Vagina (tissue), 2 donors: ENCODE data around the gene FBXO44. TPM values are rescaled to one million over a fixed set of nuclear protein-coding genes. Genes with fewer than 3 reads are reported as not detected.

Experiments
- DNase-seq, 2 donors: peaks; one replicate each; pipeline ENCODE4 v3.0.0-alpha.2; 2017; ENCODE audit errors: extremely low spot score in 2 of 2
- H3K27ac ChIP-seq: fragments of 200-600 bp; sonication (generic); one replicate; pipeline ENCODE4 v1.5.1; 2019
- H3K27me3 ChIP-seq: fragments of 200-600 bp; sonication (generic); one replicate; pipeline ENCODE4 v1.5.1; 2019
- H3K36me3 ChIP-seq, 2 donors: fragments of 200-600 bp; sonication (generic); one replicate each; pipeline ENCODE4 v1.5.1; 2017 to 2019
- H3K4me1 ChIP-seq: fragments of 200-600 bp; sonication (generic); one replicate; pipeline ENCODE4 v1.5.1; 2019
- H3K4me3 ChIP-seq, 2 donors: fragments of 200-600 bp; sonication (generic); 1 replicate in 1 of 2; 2 replicates in 1 of 2; pipeline ENCODE4 v1.5.1; 2016 to 2019
- H3K9me3 ChIP-seq: fragments of 200-600 bp; sonication (generic); one replicate; pipeline ENCODE4 v1.5.1; 2019
- CTCF ChIP-seq, 3 experiments: fragments of 450-650 bp in 2 of 3; fragments of 200-600 bp in 1 of 3; sonication (generic) in 1 of 3; IDR thresholded peaks; one replicate each; pipeline ENCODE4 v1.5.1; 2017 to 2019; ENCODE audit warnings: antibody characterized with exemption in 3 of 3, mild to moderate bottlenecking in 2 of 3, moderate library complexity in 2 of 3
- POLR2A ChIP-seq, 2 donors: fragments of 450-650 bp; IDR thresholded peaks; one replicate each; pipeline ENCODE4 v1.6.1; 2017; ENCODE audit warnings: antibody characterized with exemption in 2 of 2, mild to moderate bottlenecking in 2 of 2, moderate library complexity in 2 of 2
- POLR2AphosphoS5 ChIP-seq, 2 donors: sonication (generic); formaldehyde crosslinking; IDR thresholded peaks; one replicate each; pipeline ENCODE4 v1.9.0; 2017; ENCODE audit warnings: antibody characterized with exemption in 2 of 2, mild to moderate bottlenecking in 2 of 2, low read depth in 1 of 2; ENCODE audit not compliant: insufficient read depth in 1 of 2
- intact Hi-C: fragments of 100-400 bp; cut with DNase I; formaldehyde crosslinking; loops from one replicate; pipeline ENCODE4 v1.15.1; 2023
- total RNA-seq: library from RNA; depleted of rRNA; stranded (reverse); fragments of >200 nt; gene quantifications from one replicate; pipeline ENCODE4 v1.2.3, GENCODE V29; 2016

Gene FBXO44
- total RNA-seq, 1 donor from 2014 or later = 38.3 TPM

DNA sequence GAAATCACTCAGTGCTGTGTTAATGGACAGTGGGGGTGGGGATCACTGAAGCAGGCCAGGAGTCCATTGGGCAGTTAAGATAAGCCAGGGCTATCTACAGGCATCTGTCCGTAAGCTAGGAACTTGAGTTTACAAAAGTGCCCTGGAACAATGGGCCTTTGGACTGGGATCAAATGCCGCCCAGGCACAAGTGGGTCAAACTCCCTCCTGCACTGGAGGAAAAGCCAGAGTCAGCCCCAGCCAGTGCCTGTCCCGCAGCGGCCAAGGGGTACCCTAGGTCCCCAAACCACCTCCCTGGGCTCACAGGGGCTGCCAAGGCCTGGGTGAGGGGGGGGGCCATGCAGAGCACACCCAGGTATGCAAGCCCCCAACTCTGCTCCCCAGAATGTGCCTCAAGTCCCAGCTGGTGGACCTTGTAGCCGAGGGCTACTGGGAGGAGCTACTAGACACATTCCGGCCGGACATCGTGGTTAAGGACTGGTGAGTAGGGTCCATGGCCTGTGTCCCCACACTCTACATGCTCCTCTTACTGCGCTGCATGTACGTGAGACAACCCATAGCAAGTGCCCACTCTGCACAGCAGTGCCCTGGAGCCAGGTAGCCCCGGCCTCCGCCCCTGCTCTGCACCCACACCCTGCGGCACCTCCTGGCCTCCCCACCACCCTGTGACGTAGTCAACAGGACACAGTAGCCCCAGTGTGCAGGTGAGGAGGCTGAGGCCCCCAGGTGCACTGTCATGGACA, 17.0 kb downstream of the FBXO44 start:
- Histone ChIP-seq H3K9me3 (no peaks in the 10 kb centered on the region), H3K27ac (no peak overlapping the region), H3K36me3 (peaks cover 0 to 26% of the 10 kb centered on the region in 2 donors), H3K4me3 (no peak overlapping the region), H3K4me1 (no peaks in the 10 kb centered on the region), H3K27me3 (no peaks in the 10 kb centered on the region)
- TF ChIP-seq POLR2AphosphoS5 (IDR thresholded peaks at IDR 0.05; ENCODE audit: insufficient read depth in 1 of 2, low read depth in 1 of 2) (no peak), CTCF (IDR thresholded peaks at IDR 0.05) (no peak), POLR2A (IDR thresholded peaks at IDR 0.05) (no peak)
- intact Hi-C loops = no loop called here
- DNase-seq = no peak

DNA sequence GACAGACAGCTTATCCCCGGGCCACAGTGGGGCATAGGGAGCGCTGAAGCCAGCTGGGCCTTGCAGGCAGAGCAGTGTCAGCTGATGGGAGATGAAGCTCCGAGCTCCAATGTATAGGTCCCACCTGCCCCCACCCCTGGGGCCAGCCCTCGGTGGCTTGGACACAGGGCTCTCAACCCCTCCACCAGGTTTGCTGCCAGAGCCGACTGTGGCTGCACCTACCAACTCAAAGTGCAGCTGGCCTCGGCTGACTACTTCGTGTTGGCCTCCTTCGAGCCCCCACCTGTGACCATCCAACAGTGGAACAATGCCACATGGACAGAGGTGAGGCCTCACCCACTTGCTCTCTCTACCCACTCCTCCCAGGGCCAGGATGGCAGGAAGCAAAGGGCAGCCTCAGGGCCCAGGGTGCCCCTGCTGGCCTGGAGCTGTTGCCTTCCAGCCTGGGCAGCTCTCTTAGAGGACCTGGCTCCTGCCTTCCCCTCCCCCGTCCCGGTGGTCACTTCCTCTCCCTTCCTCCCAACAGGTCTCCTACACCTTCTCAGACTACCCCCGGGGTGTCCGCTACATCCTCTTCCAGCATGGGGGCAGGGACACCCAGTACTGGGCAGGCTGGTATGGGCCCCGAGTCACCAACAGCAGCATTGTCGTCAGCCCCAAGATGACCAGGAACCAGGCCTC, 18.6 kb downstream of the FBXO44 start:
- Histone ChIP-seq H3K4me1 (no peaks in the 10 kb centered on the region), H3K36me3 (peaks cover 0 to 26% of the 10 kb centered on the region in 2 donors), H3K27ac (no peak overlapping the region), H3K27me3 (no peaks in the 10 kb centered on the region), H3K9me3 (no peaks in the 10 kb centered on the region), H3K4me3 (no peak overlapping the region)
- TF ChIP-seq CTCF (IDR thresholded peaks at IDR 0.05) (no peak), POLR2AphosphoS5 (IDR thresholded peaks at IDR 0.05; ENCODE audit: insufficient read depth in 1 of 2, low read depth in 1 of 2) (no peak), POLR2A (IDR thresholded peaks at IDR 0.05) (no peak)
- intact Hi-C loops = no loop called here
- no peak for DNase-seq

DNA sequence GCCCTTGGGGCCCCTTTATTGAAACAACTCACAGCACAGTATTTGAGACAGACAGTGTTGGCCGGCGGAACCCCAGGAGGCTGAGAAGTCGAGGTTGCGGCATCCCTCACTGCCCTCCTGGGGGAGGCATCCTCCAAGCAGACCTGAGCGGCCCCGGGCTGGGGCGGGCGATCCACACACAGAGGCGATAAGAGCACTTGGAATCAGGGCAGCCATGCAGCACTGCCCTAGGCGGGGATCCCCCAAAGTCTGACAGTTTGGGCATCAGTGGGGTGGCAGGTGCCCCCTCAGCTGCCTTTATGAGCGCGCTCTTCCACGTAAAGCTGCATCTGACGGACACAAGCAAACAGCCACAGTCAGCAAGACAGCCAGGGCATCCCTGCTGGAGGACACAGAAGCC, 19.8 kb downstream of the FBXO44 start:
- Histone ChIP-seq H3K27ac (no peak overlapping the region), H3K27me3 (no peaks in the 10 kb centered on the region), H3K4me3 (no peak overlapping the region), H3K4me1 (peaks cover 3% of the 10 kb centered on the region), H3K9me3 (no peaks in the 10 kb centered on the region), H3K36me3 (peaks cover 0 to 26% of the 10 kb centered on the region in 2 donors)
- intact Hi-C loops = no loop called here
- TF ChIP-seq CTCF (IDR thresholded peaks at IDR 0.05) = no peak
- no peak for TF ChIP-seq POLR2AphosphoS5 (IDR thresholded peaks at IDR 0.05; ENCODE audit: insufficient read depth in 1 of 2, low read depth in 1 of 2)
- no peak for TF ChIP-seq POLR2A (IDR thresholded peaks at IDR 0.05)
- DNase-seq = no peak

DNA sequence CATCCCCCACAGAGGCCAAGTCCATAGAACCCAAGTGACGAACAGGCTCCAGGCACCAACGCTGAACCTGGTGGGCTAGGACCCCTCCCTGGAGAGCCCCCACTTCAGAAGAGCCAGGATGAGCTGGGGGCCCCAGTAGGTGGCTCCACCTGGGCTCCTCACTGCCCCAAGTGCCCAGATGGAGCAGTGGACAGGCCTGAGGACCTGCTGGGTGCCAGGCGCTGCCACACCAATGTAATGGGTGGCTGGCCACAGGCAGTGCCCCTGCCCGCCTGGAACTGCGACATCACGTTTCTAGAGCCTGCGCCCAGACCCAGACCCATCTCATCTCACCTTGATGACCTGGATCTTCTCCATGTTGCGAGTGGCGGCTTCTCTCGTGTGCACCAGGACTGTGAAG, 20.6 kb downstream of the FBXO44 start:
- no peaks in the 10 kb centered on the region for H3K27me3 ChIP-seq
- no peak overlapping the region for H3K27ac ChIP-seq
- no peak for DNase-seq
- no peaks in the 10 kb centered on the region for H3K9me3 ChIP-seq
- intact Hi-C loops = no loop called here
- peaks cover 0 to 26% of the 10 kb centered on the region in 2 donors for H3K36me3 ChIP-seq
- H3K4me3 ChIP-seq = no peak overlapping the region
- peaks cover 12% of the 10 kb centered on the region for H3K4me1 ChIP-seq
- TF ChIP-seq POLR2AphosphoS5 (IDR thresholded peaks at IDR 0.05; ENCODE audit: insufficient read depth in 1 of 2, low read depth in 1 of 2) (no peak), POLR2A (IDR thresholded peaks at IDR 0.05) (no peak), CTCF (IDR thresholded peaks at IDR 0.05) (no peak)
